CD8-positive, alpha-beta memory T cell (primary cell): ENCODE measurements around the gene SUPT3H. TPM values are rescaled to one million over a fixed set of nuclear protein-coding genes. Genes with fewer than 3 reads are reported as not detected.

Source experiments
- CTCF ChIA-PET: fragments of 350-600 bp; sonication (Branson Sonifier 250); formaldehyde crosslinking; loops from one replicate; lab custom pipeline; 2021; ENCODE audit warnings: antibody characterized with exemption; lab: Charles Lee
- POLR2A ChIA-PET: fragments of 350-600 bp; sonication (Branson Sonifier 250); formaldehyde crosslinking; loops from one replicate; lab custom pipeline; 2021; ENCODE audit warnings: antibody characterized with exemption; lab: Charles Lee
- DNase-seq, 5 donors: peaks; one replicate each; pipeline versions ENCODE4 v3.0.0 to v3.0.0-alpha.2; 2020 to 2022; ENCODE audit warnings: mixed read lengths in 1 of 5
- H3K27ac ChIP-seq: one replicate; pipeline ENCODE4 v1.7.0; 2013; ENCODE audit warnings: low read depth, mild to moderate bottlenecking, low read length, moderate library complexity
- H3K27me3 ChIP-seq: 2 replicates; pipeline ENCODE4 v1.7.0; 2013; ENCODE audit warnings: low read length, mild to moderate bottlenecking; ENCODE audit not compliant: insufficient read depth, poor library complexity, severe bottlenecking
- H3K36me3 ChIP-seq: 2 replicates; pipeline ENCODE4 v1.7.0; 2013; ENCODE audit warnings: mild to moderate bottlenecking, low read length, moderate library complexity; ENCODE audit not compliant: insufficient read depth
- H3K4me1 ChIP-seq: 2 replicates; pipeline ENCODE4 v1.7.0; 2013; ENCODE audit warnings: mild to moderate bottlenecking, low read length, moderate library complexity; ENCODE audit not compliant: insufficient read depth
- H3K4me3 ChIP-seq: 2 replicates; pipeline ENCODE4 v1.7.0; 2013; ENCODE audit warnings: mild to moderate bottlenecking, low read length
- H3K9me3 ChIP-seq: 2 replicates; pipeline ENCODE4 v1.7.0; 2013; ENCODE audit warnings: mild to moderate bottlenecking, low read length
- H3K27ac Mint-ChIP-seq, 8 donors: one replicate each; pipeline ENCODE4 v1.8.0; 2020 to 2021; ENCODE audit warnings: mixed read lengths in 8 of 8, mild to moderate bottlenecking in 6 of 8, inconsistent platforms in 3 of 8, moderate library complexity in 3 of 8
- H3K27me3 Mint-ChIP-seq, 2 donors: one replicate each; pipeline ENCODE4 v1.8.0; 2020 to 2021; ENCODE audit warnings: mixed read lengths in 2 of 2, mild to moderate bottlenecking in 1 of 2, moderate library complexity in 1 of 2
- H3K36me3 Mint-ChIP-seq, 3 donors: one replicate each; pipeline ENCODE4 v1.8.0; 2020 to 2021; ENCODE audit warnings: mixed read lengths in 3 of 3, inconsistent platforms in 1 of 3, mild to moderate bottlenecking in 1 of 3
- H3K4me1 Mint-ChIP-seq, 3 donors: one replicate each; pipeline ENCODE4 v1.8.0; 2020 to 2021; ENCODE audit warnings: mixed read lengths in 3 of 3, inconsistent platforms in 1 of 3, mild to moderate bottlenecking in 1 of 3
- H3K4me3 Mint-ChIP-seq, 7 donors: one replicate each; pipeline ENCODE4 v1.8.0; 2020 to 2021; ENCODE audit warnings: mixed read lengths in 7 of 7, mild to moderate bottlenecking in 6 of 7, moderate library complexity in 4 of 7, inconsistent platforms in 2 of 7
- H3K9me3 Mint-ChIP-seq, 5 donors: one replicate each; pipeline ENCODE4 v1.8.0; 2020 to 2022; ENCODE audit warnings: mixed read lengths in 5 of 5, mild to moderate bottlenecking in 3 of 5, moderate library complexity in 2 of 5, inconsistent platforms in 1 of 5
- polyA plus RNA-seq: library from polyadenylated mRNA; unstranded; fragments of 300-500 nt; fragmentation: Illumina TruSeq; gene quantifications from one replicate; pipeline ENCODE4 v1.2.3, GENCODE V29; 2021
- total RNA-seq, 2 experiments: library from RNA; stranded (reverse); gene quantifications; one replicate each; pipeline ENCODE4 v1.2.3, GENCODE V29; 2021

The SUPT3H gene
- total and polyA plus RNA-seq, 3 experiments from 2014 or later, result 13.7 to 17.1 (median 14.6) TPM

DNA sequence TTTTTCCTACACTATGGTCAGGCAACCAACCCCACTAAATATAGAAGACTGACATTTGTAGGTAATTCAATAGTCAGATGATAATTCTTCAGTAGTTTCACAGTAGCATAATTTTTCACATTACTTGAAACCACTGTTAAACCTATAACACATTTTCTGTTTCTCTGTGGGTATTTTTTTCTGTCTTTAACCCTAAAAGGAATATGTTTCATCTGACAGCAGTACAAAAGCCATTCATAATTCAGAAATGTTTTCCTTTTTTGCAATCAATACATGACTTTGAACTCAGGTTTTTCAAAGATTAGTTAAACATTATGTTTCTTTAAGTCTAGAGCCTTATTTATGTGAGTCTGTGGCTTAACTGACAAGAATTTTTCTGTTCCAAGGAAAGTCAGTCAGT lies 178.2 kb downstream of the SUPT3H start:
- Mint-ChIP-seq H3K27me3 (no peaks in the 10 kb centered on the region), H3K9me3 (no peaks in the 10 kb centered on the region), H3K27ac (no peak overlapping the region), H3K4me3 (no peak overlapping the region), H3K4me1 (peaks cover 0 to 10% (median 0%) of the 10 kb centered on the region in 3 donors), H3K36me3 (peaks cover 0 to 3% (median 0%) of the 10 kb centered on the region in 3 donors)
- Histone ChIP-seq H3K4me1 (no peaks in the 10 kb centered on the region), H3K4me3 (no peak overlapping the region), H3K27ac (no peak overlapping the region), H3K36me3 (no peaks in the 10 kb centered on the region), H3K27me3 (no peaks in the 10 kb centered on the region), H3K9me3 (no peaks in the 10 kb centered on the region)
- no peak for DNase-seq
- CTCF ChIA-PET, result no interaction called here
- POLR2A ChIA-PET, result no interaction called here

DNA sequence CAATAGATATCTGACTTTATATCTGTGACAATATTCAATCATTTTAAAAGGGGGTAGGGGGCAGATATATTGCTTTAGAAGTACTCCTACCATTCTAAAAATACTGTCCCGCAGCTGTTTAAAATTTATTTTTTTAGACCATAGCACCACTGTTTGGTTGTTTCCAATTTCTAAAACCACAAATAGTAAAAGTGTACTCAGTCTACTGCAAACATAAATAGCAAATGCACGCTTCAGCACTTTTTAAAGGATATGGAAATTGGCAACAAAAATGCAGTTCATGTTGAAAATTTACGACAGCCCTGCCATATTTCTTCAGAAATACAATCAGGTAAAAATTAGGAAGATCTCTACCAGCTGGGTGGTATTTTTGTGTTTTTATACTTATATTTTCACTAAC lies 181.6 kb downstream of the SUPT3H start:
- Histone ChIP-seq H3K9me3 (no peaks in the 10 kb centered on the region), H3K4me3 (no peak overlapping the region), H3K27ac (no peak overlapping the region), H3K27me3 (no peaks in the 10 kb centered on the region), H3K36me3 (no peaks in the 10 kb centered on the region), H3K4me1 (no peaks in the 10 kb centered on the region)
- DNase-seq, result no peak
- peaks cover 0 to 10% (median 0%) of the 10 kb centered on the region in 3 donors for H3K4me1 Mint-ChIP-seq
- no peak overlapping the region for H3K4me3 Mint-ChIP-seq
- CTCF ChIA-PET, result no interaction called here
- POLR2A ChIA-PET, result no interaction called here
- no peak overlapping the region for H3K27ac Mint-ChIP-seq
- no peaks in the 10 kb centered on the region for H3K27me3 Mint-ChIP-seq
- H3K36me3 Mint-ChIP-seq, result peaks cover 0 to 3% (median 0%) of the 10 kb centered on the region in 3 donors
- no peaks in the 10 kb centered on the region for H3K9me3 Mint-ChIP-seq

DNA sequence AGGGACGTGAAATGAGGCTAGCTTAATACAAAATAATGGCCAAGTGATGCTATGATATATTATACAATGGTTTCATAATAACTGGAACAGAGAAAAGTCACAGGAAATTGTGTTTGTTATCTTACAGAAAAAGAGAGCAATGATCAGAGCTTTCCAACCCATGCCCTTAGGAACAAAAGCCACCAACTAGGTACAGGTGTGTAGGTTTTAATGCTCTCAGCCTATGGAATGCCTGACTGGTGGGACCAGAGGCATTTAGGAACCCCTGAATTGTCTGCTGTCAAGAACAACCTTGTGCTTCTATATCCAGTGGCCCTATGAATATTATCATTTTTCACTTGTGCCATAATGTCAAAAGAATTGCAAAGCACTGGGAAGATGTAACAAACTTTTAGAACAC lies 182.6 kb downstream of the SUPT3H start:
- no peak overlapping the region for H3K27ac ChIP-seq
- Mint-ChIP-seq H3K27me3 (no peaks in the 10 kb centered on the region), H3K4me1 (peaks cover 0 to 10% (median 0%) of the 10 kb centered on the region in 3 donors), H3K27ac (peak overlapping the region in 1 of 8 donors; percentile 21), H3K4me3 (no peak overlapping the region), H3K9me3 (no peaks in the 10 kb centered on the region), H3K36me3 (peaks cover 0 to 3% (median 0%) of the 10 kb centered on the region in 3 donors)
- CTCF ChIA-PET, result no interaction called here
- no peak overlapping the region for H3K4me3 ChIP-seq
- no peak for DNase-seq
- no peaks in the 10 kb centered on the region for H3K4me1 ChIP-seq
- no peaks in the 10 kb centered on the region for H3K36me3 ChIP-seq
- POLR2A ChIA-PET, result no interaction called here
- no peaks in the 10 kb centered on the region for H3K9me3 ChIP-seq
- no peaks in the 10 kb centered on the region for H3K27me3 ChIP-seq

DNA sequence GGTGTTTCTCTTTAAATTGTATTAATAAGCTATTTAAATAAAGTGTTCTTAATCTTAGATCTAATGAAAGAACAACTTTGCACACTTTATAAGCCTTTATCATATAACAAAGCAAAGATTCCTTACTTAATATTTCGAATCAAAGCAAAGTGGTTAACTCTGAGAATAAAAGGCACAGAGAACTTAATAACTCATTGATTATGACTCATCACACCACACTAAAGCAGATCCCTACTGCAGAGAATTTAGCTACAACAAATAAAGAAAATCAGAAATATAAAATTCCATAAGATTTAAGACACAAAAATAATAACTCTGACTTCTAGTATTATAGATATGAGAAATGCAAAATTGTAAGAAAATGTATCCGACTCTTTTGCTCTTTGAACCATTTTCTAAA lies 185.2 kb downstream of the SUPT3H start:
- no peak overlapping the region for H3K27ac ChIP-seq
- no peaks in the 10 kb centered on the region for H3K27me3 Mint-ChIP-seq
- DNase-seq, result no peak
- H3K4me1 Mint-ChIP-seq, result peaks cover 0 to 18% (median 5%) of the 10 kb centered on the region in 3 donors
- ChIA-PET CTCF (no interaction called here), POLR2A (no interaction called here)
- peaks cover 0 to 3% (median 0%) of the 10 kb centered on the region in 3 donors for H3K36me3 Mint-ChIP-seq
- no peak overlapping the region for H3K4me3 Mint-ChIP-seq
- H3K27ac Mint-ChIP-seq, result peak overlapping the region in 1 of 8 donors; percentile 11
- H3K4me1 ChIP-seq, result no peaks in the 10 kb centered on the region
- no peaks in the 10 kb centered on the region for H3K36me3 ChIP-seq
- H3K9me3 ChIP-seq, result no peaks in the 10 kb centered on the region
- no peaks in the 10 kb centered on the region for H3K9me3 Mint-ChIP-seq
- H3K27me3 ChIP-seq, result no peaks in the 10 kb centered on the region
- H3K4me3 ChIP-seq, result no peak overlapping the region

DNA sequence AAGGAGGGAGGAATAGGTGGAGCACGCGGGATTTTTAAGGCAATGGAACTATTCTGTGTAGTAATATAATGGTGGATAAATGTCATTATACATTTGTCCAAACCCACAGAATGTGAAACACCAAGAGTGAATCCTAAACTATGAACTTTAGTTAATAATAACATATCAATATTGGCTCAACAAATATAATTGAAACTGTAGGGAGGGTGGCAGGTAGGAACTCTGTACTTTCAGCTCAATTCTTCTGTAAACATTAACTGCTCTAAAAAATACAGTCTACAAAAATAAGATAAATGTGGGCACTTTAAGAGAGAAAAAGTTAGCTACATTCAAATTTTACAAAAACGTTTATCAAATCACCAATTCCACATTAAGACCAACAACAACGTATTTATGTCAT lies 186.3 kb downstream of the SUPT3H start:
- Histone ChIP-seq H3K4me1 (no peaks in the 10 kb centered on the region), H3K27ac (no peak overlapping the region), H3K4me3 (no peak overlapping the region), H3K9me3 (no peaks in the 10 kb centered on the region), H3K36me3 (no peaks in the 10 kb centered on the region), H3K27me3 (no peaks in the 10 kb centered on the region)
- ChIA-PET POLR2A (no interaction called here), CTCF (no interaction called here)
- Mint-ChIP-seq H3K4me3 (no peak overlapping the region), H3K9me3 (no peaks in the 10 kb centered on the region), H3K36me3 (no peaks in the 10 kb centered on the region), H3K27me3 (no peaks in the 10 kb centered on the region), H3K4me1 (peaks cover 1 to 22% (median 8%) of the 10 kb centered on the region in 3 donors), H3K27ac (peak overlapping the region in 1 of 8 donors; percentile 12)
- no peak for DNase-seq

DNA sequence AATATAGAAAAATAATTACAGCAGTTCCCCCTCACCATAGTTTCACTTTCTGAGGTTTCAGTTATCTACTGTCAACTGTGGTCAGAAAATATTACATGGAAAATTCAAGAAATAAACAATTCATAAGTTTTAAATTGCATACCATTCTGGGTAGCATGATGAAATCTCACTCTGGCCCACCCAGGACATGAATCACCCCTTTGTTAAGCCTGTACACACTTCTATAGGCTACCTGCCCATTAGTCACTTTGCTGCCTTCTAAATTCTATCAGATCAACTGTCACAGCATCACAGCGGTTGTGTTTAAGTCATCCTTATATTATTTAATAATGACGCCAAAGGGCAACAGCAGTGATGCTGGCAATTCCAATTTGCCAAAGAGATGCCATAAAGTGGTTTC lies 189.9 kb downstream of the SUPT3H start:
- Histone ChIP-seq H3K27ac (no peak overlapping the region), H3K9me3 (no peaks in the 10 kb centered on the region), H3K36me3 (no peaks in the 10 kb centered on the region), H3K27me3 (no peaks in the 10 kb centered on the region), H3K4me3 (no peak overlapping the region), H3K4me1 (peaks cover 9% of the 10 kb centered on the region)
- no peaks in the 10 kb centered on the region for H3K9me3 Mint-ChIP-seq
- H3K27me3 Mint-ChIP-seq, result no peaks in the 10 kb centered on the region
- H3K4me3 Mint-ChIP-seq, result no peak overlapping the region
- H3K4me1 Mint-ChIP-seq, result peaks cover 22 to 34% (median 23%) of the 10 kb centered on the region in 3 donors
- no peak for DNase-seq
- no peak overlapping the region for H3K27ac Mint-ChIP-seq
- POLR2A ChIA-PET, result no interaction called here
- CTCF ChIA-PET, result no interaction called here
- peaks cover 0 to 10% (median 0%) of the 10 kb centered on the region in 3 donors for H3K36me3 Mint-ChIP-seq

DNA sequence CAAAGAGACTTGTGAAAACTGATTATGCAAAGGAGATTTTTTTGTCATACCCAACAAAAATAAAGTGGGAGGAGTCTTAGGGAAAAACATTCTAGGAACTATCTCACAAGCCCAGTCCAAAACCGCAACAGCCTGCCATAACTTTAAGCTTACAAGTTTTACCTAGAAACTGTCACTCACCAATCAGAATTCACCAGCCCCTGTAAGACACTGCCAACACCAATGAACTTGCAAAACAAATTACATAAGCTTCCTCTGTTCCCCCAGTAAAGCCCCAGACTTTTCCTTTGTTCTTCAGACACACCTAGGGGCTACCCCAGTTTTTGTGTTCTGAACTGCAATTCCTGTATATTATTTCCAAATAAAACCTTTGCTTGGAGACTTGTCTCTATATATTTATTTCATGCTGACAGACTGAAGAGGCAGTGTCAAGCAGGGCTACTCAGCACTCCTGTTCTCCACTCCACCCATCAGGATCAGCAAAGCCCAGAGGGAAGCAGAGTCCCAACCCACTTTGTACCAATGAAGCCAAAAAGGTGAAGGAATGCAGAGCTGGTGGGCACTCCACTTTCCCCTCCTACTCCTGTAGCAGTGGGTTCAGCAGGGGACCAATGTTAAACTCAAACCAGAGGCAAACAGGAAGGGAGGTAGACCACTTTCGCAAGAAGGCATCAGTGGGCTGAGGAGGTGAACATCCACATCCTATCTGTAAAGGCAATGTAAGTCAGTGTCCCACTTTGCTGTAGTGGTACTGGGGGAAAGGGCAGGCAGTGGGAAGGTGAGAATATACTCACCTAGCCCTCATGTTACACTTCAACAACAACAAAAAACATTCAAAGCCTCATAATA lies 192.1 kb downstream of the SUPT3H start:
- Histone ChIP-seq H3K4me3 (no peak overlapping the region), H3K27me3 (no peaks in the 10 kb centered on the region), H3K9me3 (no peaks in the 10 kb centered on the region), H3K4me1 (peaks cover 9% of the 10 kb centered on the region), H3K27ac (no peak overlapping the region), H3K36me3 (no peaks in the 10 kb centered on the region)
- H3K9me3 Mint-ChIP-seq, result no peaks in the 10 kb centered on the region
- peak overlapping the region in 5 of 8 donors; percentile 41 to 78 (median 70) for H3K27ac Mint-ChIP-seq
- H3K27me3 Mint-ChIP-seq, result no peaks in the 10 kb centered on the region
- peak overlapping the region in 4 of 7 donors; percentile 14 to 61 (median 51) for H3K4me3 Mint-ChIP-seq
- H3K36me3 Mint-ChIP-seq, result peaks cover 0 to 15% (median 0%) of the 10 kb centered on the region in 3 donors
- DNase-seq, result peak in 1 of 5 donors; percentile 46
- POLR2A ChIA-PET, result interaction anchor here (1.0 kb wide), 1 partner anchor 30 kb away, joined by 3 read pairs; no protein-coding TSS in a partner anchor
- CTCF ChIA-PET, result no interaction called here
- H3K4me1 Mint-ChIP-seq, result peaks cover 22 to 34% (median 23%) of the 10 kb centered on the region in 3 donors

DNA sequence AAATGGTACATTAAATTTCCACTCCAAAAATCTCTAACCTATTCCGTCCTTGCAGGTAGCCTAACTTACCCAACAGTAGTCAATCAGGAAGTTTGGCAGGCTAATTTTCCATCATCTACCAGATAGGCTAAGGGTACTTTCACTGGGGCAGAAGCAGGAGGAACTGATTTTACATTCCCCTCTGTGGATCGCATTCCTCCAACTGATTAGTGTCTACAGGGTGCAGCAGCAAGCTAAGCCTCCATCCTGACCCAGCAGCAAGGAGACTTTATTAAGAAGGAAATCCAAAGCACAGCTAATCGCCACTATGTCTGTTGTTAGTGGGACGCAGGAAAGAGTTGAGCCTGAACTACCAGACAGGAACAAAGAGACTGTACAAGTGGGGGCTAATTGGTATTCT lies 192.8 kb downstream of the SUPT3H start:
- Mint-ChIP-seq H3K27ac (peak overlapping the region in 1 of 8 donors; percentile 76), H3K9me3 (no peaks in the 10 kb centered on the region), H3K4me1 (peaks cover 22 to 34% (median 23%) of the 10 kb centered on the region in 3 donors), H3K27me3 (no peaks in the 10 kb centered on the region), H3K4me3 (no peak overlapping the region), H3K36me3 (peaks cover 0 to 15% (median 0%) of the 10 kb centered on the region in 3 donors)
- Histone ChIP-seq H3K27me3 (no peaks in the 10 kb centered on the region), H3K27ac (no peak overlapping the region), H3K4me1 (peaks cover 9% of the 10 kb centered on the region), H3K4me3 (no peak overlapping the region), H3K9me3 (no peaks in the 10 kb centered on the region), H3K36me3 (no peaks in the 10 kb centered on the region)
- no peak for DNase-seq
- ChIA-PET CTCF (no interaction called here), POLR2A (interaction anchor here (1.0 kb wide), 1 partner anchor 29 kb away, joined by 3 read pairs; no protein-coding TSS in a partner anchor)
